Transverse colon (tissue), 4 donors: Measurements from ENCODE around the gene MAGI2. TPM values are rescaled to one million over a fixed set of nuclear protein-coding genes. Genes with fewer than 3 reads are reported as not detected.

ENCODE experiments used
- DNase-seq: peaks from one replicate; pipeline ENCODE4 v3.0.0-alpha.2; 2019
- H3K27ac ChIP-seq, 4 donors: fragments of 200-600 bp; sonication (generic); 2 replicates each; pipeline ENCODE4 v1.5.1; 2016 to 2018; ENCODE audit warnings: inconsistent platforms in 4 of 4
- H3K27me3 ChIP-seq: fragments of 200-600 bp; sonication (generic); 2 replicates; pipeline ENCODE4 v1.5.1; 2017; ENCODE audit warnings: inconsistent platforms
- H3K36me3 ChIP-seq, 4 donors: fragments of 200-600 bp; sonication (generic); 2 replicates each; pipeline ENCODE4 v1.5.1; 2017 to 2019; ENCODE audit warnings: inconsistent platforms in 4 of 4
- H3K4me1 ChIP-seq, 4 donors: fragments of 200-600 bp; sonication (generic); 2 replicates each; pipeline ENCODE4 v1.5.1; 2017 to 2020; ENCODE audit warnings: inconsistent platforms in 4 of 4
- H3K4me3 ChIP-seq, 4 donors: fragments of 200-600 bp; sonication (generic); 1 replicate in 1 of 4; 2 replicates in 3 of 4; pipeline versions ENCODE4 v1.5.1 to v1.6.1; 2017 to 2019; ENCODE audit warnings: inconsistent platforms in 4 of 4
- H3K9me3 ChIP-seq, 2 donors: fragments of 200-600 bp; sonication (generic); 2 replicates each; pipeline ENCODE4 v1.5.1; 2017 to 2019; ENCODE audit warnings: inconsistent platforms in 2 of 2
- EP300 ChIP-seq: sonication (generic); formaldehyde crosslinking; IDR thresholded peaks from one replicate; pipeline ENCODE4 v1.6.1; 2017; ENCODE audit warnings: antibody characterized with exemption, low read depth
- POLR2A ChIP-seq: fragments of 450-650 bp; IDR thresholded peaks from one replicate; pipeline ENCODE4 v1.6.1; 2016; ENCODE audit warnings: antibody characterized with exemption, mild to moderate bottlenecking, moderate library complexity
- POLR2AphosphoS5 ChIP-seq, 3 donors: sonication (generic); formaldehyde crosslinking; IDR thresholded peaks; one replicate each; pipeline ENCODE4 v1.6.1; 2016; ENCODE audit warnings: antibody characterized with exemption in 3 of 3
- WGBS, 2 donors: methylation state at CpG; one replicate each; pipeline ENCODE4 v1.1.5; 2018; ENCODE audit warnings: low coverage in 1 of 2; 5-methylcytosine and 5-hydroxymethylcytosine counted together
- in situ Hi-C, 4 donors: fragments of 200-750 bp; cut with MboI; loops; one replicate each; pipeline versions ENCODE4 v1.15.0 to v1.15.1; 2017; ENCODE audit warnings: low sequenced_read_pairs in 3 of 4, low pct_ligation_motif_present in 1 of 4, low pct_unique_long_range_greater_than_20kb in 1 of 4
- intact Hi-C: fragments of 100-400 bp; cut with DNase I; formaldehyde crosslinking; loops from one replicate; pipeline ENCODE4 v1.15.1; 2023; ENCODE audit warnings: low total_unique reads
- total RNA-seq, 4 donors: library from RNA; depleted of rRNA; stranded (reverse); fragments of >200 nt; gene quantifications; one replicate each; pipeline ENCODE4 v1.1.0, GENCODE V29; 2016
- TF ChIP-seq, protein P1 (sequence below), 5 experiments: fragments of 200-600 bp in 3 of 5; fragments of 450-650 bp in 2 of 5; sonication (generic) in 3 of 5; IDR thresholded peaks; 1 replicate in 2 of 5; 2 replicates in 3 of 5; pipeline ENCODE4 v1.5.1; 2016 to 2017; ENCODE audit warnings: antibody characterized with exemption in 5 of 5, inconsistent platforms in 3 of 5, mild to moderate bottlenecking in 2 of 5, moderate library complexity in 1 of 5

Gene MAGI2
- total RNA-seq, 4 donors from 2014 or later, result 1.6 to 9.7 (median 4.1) TPM

DNA sequence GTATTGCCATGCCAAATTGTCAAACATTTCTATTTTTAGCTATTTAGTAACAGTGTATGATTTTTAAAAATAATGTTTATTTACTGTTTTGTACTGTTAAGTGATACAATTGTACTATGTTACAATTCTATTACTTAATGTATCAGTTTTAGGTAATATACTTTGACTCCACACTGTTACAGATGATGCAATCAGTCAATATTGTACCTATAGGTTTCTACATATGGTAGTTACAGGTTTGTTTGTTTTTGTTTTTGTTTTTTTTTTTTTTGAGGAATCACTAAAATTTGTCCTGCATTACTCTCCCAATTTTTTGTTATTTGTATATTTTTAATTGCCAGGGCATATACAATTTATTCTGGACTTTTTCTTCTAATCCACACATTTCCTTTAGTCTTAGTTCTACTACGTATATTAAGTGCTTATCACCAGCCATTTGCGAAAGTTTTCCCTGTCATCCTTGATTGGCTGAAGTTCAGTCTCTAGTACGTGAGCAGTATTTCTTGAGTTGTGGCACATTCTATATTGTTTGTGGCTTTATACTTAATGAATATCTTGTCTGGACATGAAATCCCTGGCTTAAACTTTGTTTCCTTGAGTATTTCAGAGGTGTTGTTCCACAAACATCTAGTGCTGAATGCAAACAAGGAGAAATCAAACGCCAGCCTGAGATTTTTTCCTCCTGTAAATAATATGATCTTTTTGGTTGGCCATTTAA is 114.1 kb downstream of the MAGI2 start:
- H3K27ac ChIP-seq, result no peak overlapping the region
- no peaks in the 10 kb centered on the region for H3K9me3 ChIP-seq
- H3K27me3 ChIP-seq, result no peaks in the 10 kb centered on the region
- intact Hi-C loops (no loop called here), in situ Hi-C loops (no loop called here)
- DNase-seq, result no peak
- no peaks in the 10 kb centered on the region for H3K36me3 ChIP-seq
- 70 to 84% methylated on average over 4 of the region's 4 CpGs for WGBS, 2 donors
- H3K4me1 ChIP-seq, result no peaks in the 10 kb centered on the region
- TF ChIP-seq POLR2AphosphoS5 (IDR thresholded peaks at IDR 0.05), result no peak
- no peak for TF ChIP-seq POLR2A
- no peak for TF ChIP-seq EP300
- TF ChIP-seq, protein P1, sequence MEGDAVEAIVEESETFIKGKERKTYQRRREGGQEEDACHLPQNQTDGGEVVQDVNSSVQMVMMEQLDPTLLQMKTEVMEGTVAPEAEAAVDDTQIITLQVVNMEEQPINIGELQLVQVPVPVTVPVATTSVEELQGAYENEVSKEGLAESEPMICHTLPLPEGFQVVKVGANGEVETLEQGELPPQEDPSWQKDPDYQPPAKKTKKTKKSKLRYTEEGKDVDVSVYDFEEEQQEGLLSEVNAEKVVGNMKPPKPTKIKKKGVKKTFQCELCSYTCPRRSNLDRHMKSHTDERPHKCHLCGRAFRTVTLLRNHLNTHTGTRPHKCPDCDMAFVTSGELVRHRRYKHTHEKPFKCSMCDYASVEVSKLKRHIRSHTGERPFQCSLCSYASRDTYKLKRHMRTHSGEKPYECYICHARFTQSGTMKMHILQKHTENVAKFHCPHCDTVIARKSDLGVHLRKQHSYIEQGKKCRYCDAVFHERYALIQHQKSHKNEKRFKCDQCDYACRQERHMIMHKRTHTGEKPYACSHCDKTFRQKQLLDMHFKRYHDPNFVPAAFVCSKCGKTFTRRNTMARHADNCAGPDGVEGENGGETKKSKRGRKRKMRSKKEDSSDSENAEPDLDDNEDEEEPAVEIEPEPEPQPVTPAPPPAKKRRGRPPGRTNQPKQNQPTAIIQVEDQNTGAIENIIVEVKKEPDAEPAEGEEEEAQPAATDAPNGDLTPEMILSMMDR (IDR thresholded peaks at IDR 0.05), result no peak
- no peak overlapping the region for H3K4me3 ChIP-seq

DNA sequence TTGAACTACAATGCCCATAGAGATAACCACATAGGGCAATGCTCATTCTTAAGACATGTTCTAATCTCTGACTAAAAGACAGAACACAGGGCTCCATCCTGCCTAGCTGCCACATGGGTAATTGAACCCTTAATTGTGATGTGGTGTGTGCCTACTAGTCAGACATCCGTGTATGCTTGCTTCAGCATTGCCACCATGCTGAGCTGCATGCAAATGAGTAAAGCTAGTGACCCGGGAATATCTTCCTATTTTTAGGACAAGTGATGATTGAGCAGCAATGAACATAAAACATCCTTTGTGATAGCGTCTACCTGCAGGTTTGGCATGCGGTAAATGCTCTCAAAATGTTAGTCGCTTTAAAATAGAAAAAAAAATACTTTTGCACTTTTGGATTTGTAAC is 115.8 kb downstream of the MAGI2 start:
- in situ Hi-C loops (no loop called here), intact Hi-C loops (no loop called here)
- Histone ChIP-seq H3K27me3 (no peaks in the 10 kb centered on the region), H3K4me1 (no peaks in the 10 kb centered on the region), H3K36me3 (no peaks in the 10 kb centered on the region), H3K4me3 (no peak overlapping the region), H3K27ac (no peak overlapping the region), H3K9me3 (no peaks in the 10 kb centered on the region)
- WGBS, 2 donors, result 65 to 71% methylated on average over 5 of the region's 5 CpGs
- TF ChIP-seq POLR2AphosphoS5 (IDR thresholded peaks at IDR 0.05) (no peak), POLR2A (no peak), EP300 (no peak)
- TF ChIP-seq, protein P1 (IDR thresholded peaks at IDR 0.05), result no peak
- DNase-seq, result no peak

DNA sequence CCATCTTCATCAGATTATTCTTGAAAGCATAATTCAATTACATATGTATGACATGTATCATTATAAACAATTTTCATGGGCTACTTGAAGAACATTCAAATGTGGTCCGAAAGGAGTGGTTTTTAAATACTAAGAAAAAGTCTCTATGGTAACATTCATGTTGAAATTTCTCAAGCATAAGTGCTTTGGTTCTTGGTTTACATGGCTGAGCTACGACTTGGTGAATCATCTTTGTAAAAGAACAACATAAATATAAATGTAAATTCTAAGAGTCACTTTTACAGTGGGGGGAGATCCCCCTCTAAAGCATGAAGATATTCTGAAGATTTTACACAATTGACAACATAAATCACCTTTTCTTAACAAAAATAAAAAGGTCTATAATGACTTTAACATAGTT is 118.6 kb downstream of the MAGI2 start:
- Histone ChIP-seq H3K27me3 (no peaks in the 10 kb centered on the region), H3K4me3 (no peak overlapping the region), H3K9me3 (no peaks in the 10 kb centered on the region), H3K4me1 (no peaks in the 10 kb centered on the region), H3K36me3 (no peaks in the 10 kb centered on the region), H3K27ac (no peak overlapping the region)
- in situ Hi-C loops, result no loop called here
- no peak for DNase-seq
- no peak for TF ChIP-seq EP300
- no peak for TF ChIP-seq POLR2A
- TF ChIP-seq, protein P1 (IDR thresholded peaks at IDR 0.05), result no peak
- TF ChIP-seq POLR2AphosphoS5 (IDR thresholded peaks at IDR 0.05), result no peak
- intact Hi-C loops, result no loop called here
- 57 to 79% methylated on average over 2 of the region's 2 CpGs for WGBS, 2 donors

DNA sequence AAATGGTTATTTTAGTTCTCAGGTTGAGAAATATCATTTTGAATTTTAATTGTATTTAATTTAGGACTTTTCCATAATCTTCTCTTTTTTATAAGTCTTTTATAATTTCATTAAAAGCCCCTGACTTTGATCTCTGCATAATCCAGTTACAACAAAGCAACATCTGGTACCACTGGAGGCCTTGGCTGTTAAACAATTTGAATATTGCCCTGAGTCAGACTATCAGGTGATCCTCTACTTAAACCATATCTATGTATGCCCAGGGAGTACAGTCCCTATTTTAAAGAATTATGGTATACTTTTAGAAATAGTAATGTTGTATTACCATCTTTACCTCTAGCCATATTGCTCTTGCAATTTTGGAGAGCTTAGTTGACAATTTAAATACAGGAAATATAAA is 119.1 kb downstream of the MAGI2 start:
- intact Hi-C loops, result no loop called here
- in situ Hi-C loops, result no loop called here
- no peak for DNase-seq
- Histone ChIP-seq H3K9me3 (no peaks in the 10 kb centered on the region), H3K4me3 (no peak overlapping the region), H3K27me3 (no peaks in the 10 kb centered on the region), H3K4me1 (no peaks in the 10 kb centered on the region), H3K36me3 (no peaks in the 10 kb centered on the region), H3K27ac (no peak overlapping the region)
- TF ChIP-seq POLR2A (no peak), EP300 (no peak), POLR2AphosphoS5 (IDR thresholded peaks at IDR 0.05) (no peak)
- TF ChIP-seq, protein P1 (IDR thresholded peaks at IDR 0.05), result no peak
